SK-N-MC (cell line): ENCODE measurements around the gene HDDC2.

Source experiments
- EZH2 ChIP-seq: fragments of 200-600 bp; sonication (generic); IDR thresholded peaks from one replicate; pipeline ENCODE4 v1.6.1; 2017; ENCODE audit warnings: antibody characterized with exemption
- POLR2AphosphoS5 ChIP-seq: IDR thresholded peaks from 2 replicates; pipeline ENCODE4 v1.6.1; 2012; ENCODE audit warnings: mild to moderate bottlenecking, low read depth, low read length, borderline replicate concordance

DNA sequence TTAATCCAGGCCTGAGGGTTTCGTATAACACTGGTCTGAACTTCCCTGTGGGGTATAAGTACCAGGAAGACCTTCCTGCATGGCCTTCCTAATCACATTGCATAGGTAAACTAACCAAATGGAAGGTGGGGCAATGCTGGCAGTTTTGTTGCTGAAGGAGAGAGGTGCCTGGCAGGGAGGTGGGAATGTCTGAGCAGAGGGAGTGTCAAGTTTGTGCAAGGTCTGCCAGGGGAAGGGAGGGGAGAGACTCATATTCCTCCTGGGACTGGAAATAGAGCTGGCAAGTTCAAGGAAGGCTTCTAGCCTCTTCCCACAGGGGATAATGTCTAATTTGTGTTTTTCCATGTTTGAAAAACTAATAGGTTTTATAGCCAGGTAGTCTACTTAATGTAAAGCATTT is 70.6 kb downstream of the HDDC2 start:
- no peak for TF ChIP-seq EZH2
- no peak for TF ChIP-seq POLR2AphosphoS5
